H1 (cell line): ENCODE results near the gene CDYL2. TPM values are rescaled to one million over a fixed set of nuclear protein-coding genes. Genes with fewer than 3 reads are reported as not detected.

Source experiments
- CTCF ChIA-PET: fragments of 300-600 bp; sonication (Branson Sonifier 250); formaldehyde crosslinking; loops from one replicate; lab custom pipeline; 2021; ENCODE audit not compliant: partially characterized antibody; lab: Charles Lee
- POLR2A ChIA-PET: fragments of 300-600 bp; sonication (Branson Sonifier 250); formaldehyde crosslinking; loops from one replicate; lab custom pipeline; 2021; ENCODE audit warnings: inconsistent platforms; ENCODE audit not compliant: partially characterized antibody; lab: Charles Lee
- DNase-seq, 2 experiments: peaks; one replicate each; pipeline versions ENCODE4 v3.0.0 to v3.0.0-alpha.2; 2010 to 2022; ENCODE audit warnings: low spot score in 2 of 2, low read depth in 1 of 2, mixed read lengths in 1 of 2
- FAIRE-seq: peaks from 2 replicates; lab custom pipeline; 2011; peaks lifted over from hg19 to GRCh38; lab: Jason Lieb, UNC
- H2AFZ ChIP-seq: 2 replicates; pipeline ENCODE4 v1.8.1; 2012; ENCODE audit warnings: low read length, inconsistent platforms
- H2AK5ac ChIP-seq: 2 replicates; pipeline ENCODE4 v1.6.1; 2013; ENCODE audit warnings: low read depth, low read length
- H2BK120ac ChIP-seq: replicated peaks from 2 replicates; pipeline ENCODE3; 2013; ENCODE audit warnings: low read depth, low read length, inconsistent platforms
- H2BK12ac ChIP-seq: 2 replicates; pipeline ENCODE4 v1.6.1; 2013; ENCODE audit warnings: low read depth, low read length
- H2BK15ac ChIP-seq: 2 replicates; pipeline ENCODE4 v1.6.1; 2013; ENCODE audit warnings: low read length
- H2BK20ac ChIP-seq: 2 replicates; pipeline ENCODE4 v1.6.1; 2013; ENCODE audit warnings: low read length
- H2BK5ac ChIP-seq: 2 replicates; pipeline ENCODE4 v1.6.1; 2013; ENCODE audit warnings: low read depth, low read length
- H3K14ac ChIP-seq: 2 replicates; pipeline ENCODE4 v1.6.1; 2013; ENCODE audit warnings: inconsistent platforms; ENCODE audit not compliant: insufficient read length
- H3K18ac ChIP-seq: 2 replicates; pipeline ENCODE4 v1.6.1; 2013; ENCODE audit warnings: low read length; ENCODE audit errors: extremely low read depth
- H3K23ac ChIP-seq: 2 replicates; pipeline ENCODE4 v1.6.1; 2013; ENCODE audit warnings: inconsistent platforms; ENCODE audit not compliant: insufficient read length
- H3K23me2 ChIP-seq: 2 replicates; pipeline ENCODE4 v1.6.1; 2013; ENCODE audit warnings: low read depth, low read length
- H3K27ac ChIP-seq: 2 replicates; pipeline ENCODE4 v1.6.1; 2011; ENCODE audit warnings: low read depth, low read length, inconsistent platforms
- H3K27me3 ChIP-seq, 4 experiments: replicated peaks in 1 of 4; 1 replicate in 1 of 4; 2 replicates in 3 of 4; pipeline versions ENCODE4 v1.6.1 to v1.8.1; 2011 to 2013; ENCODE audit warnings: low read length in 3 of 4, mild to moderate bottlenecking in 3 of 4, inconsistent platforms in 2 of 4, mixed read lengths in 2 of 4, moderate library complexity in 1 of 4; ENCODE audit not compliant: control insufficient read depth in 3 of 4, insufficient read depth in 3 of 4; ENCODE audit errors: extremely low read depth in 1 of 4
- H3K36me3 ChIP-seq, 4 experiments: 2 replicates each; pipeline versions ENCODE4 v1.6.1 to v1.8.1; 2011 to 2013; ENCODE audit warnings: mild to moderate bottlenecking in 4 of 4, low read length in 3 of 4, moderate library complexity in 2 of 4, control low read depth in 1 of 4, inconsistent platforms in 1 of 4; ENCODE audit not compliant: insufficient read depth in 4 of 4, control insufficient read depth in 2 of 4
- H3K4ac ChIP-seq: replicated peaks from 2 replicates; pipeline ENCODE3; 2013; ENCODE audit warnings: low read length, low read depth, mixed read lengths, inconsistent platforms; ENCODE audit not compliant: insufficient read length
- H3K4me1 ChIP-seq, 4 experiments: replicated peaks in 1 of 4; 1 replicate in 1 of 4; 2 replicates in 3 of 4; pipeline versions ENCODE4 v1.6.1 to v1.8.1; 2011 to 2013; ENCODE audit warnings: low read length in 3 of 4, inconsistent platforms in 2 of 4, mixed read lengths in 1 of 4; ENCODE audit not compliant: insufficient read depth in 4 of 4, control insufficient read depth in 3 of 4
- H3K4me2 ChIP-seq, 2 experiments: 2 replicates each; pipeline versions ENCODE4 v1.6.1 to v1.8.1; 2011 to 2013; ENCODE audit warnings: low read depth in 2 of 2, low read length in 2 of 2, control low read depth in 1 of 2, inconsistent platforms in 1 of 2, mild to moderate bottlenecking in 1 of 2; ENCODE audit not compliant: insufficient read depth in 1 of 2
- H3K4me3 ChIP-seq, 4 experiments: fragments of 200-600, 300-600 bp in 1 of 4; sonication (generic), shearing (Covaris generic), sonication (Bioruptor Twin) in 1 of 4; 2 replicates each; pipeline versions ENCODE4 v1.5.1 to v1.8.1; 2011 to 2016; ENCODE audit warnings: low read length in 4 of 4, low read depth in 3 of 4, control low read depth in 2 of 4, inconsistent platforms in 2 of 4, mild to moderate bottlenecking in 2 of 4, mixed read lengths in 1 of 4, moderate library complexity in 1 of 4; ENCODE audit not compliant: insufficient read depth in 2 of 4; ENCODE audit errors: extremely low read depth in 1 of 4
- H3K56ac ChIP-seq: replicated peaks from 2 replicates; pipeline ENCODE3; 2013; ENCODE audit warnings: low read depth, mild to moderate bottlenecking, mixed read lengths, low read length, inconsistent platforms; ENCODE audit not compliant: insufficient read length
- H3K79me1 ChIP-seq: 2 replicates; pipeline ENCODE4 v1.6.1; 2013; ENCODE audit warnings: low read depth, low read length, control low read depth
- H3K79me2 ChIP-seq, 2 experiments: 2 replicates each; pipeline versions ENCODE4 v1.6.1 to v1.8.1; 2012 to 2013; ENCODE audit warnings: low read length in 2 of 2, mild to moderate bottlenecking in 2 of 2, inconsistent platforms in 1 of 2; ENCODE audit not compliant: insufficient read depth in 2 of 2, control insufficient read depth in 1 of 2
- H3K9ac ChIP-seq, 4 experiments: replicated peaks in 1 of 4; 1 replicate in 1 of 4; 2 replicates in 3 of 4; pipeline versions ENCODE4 v1.6.1 to v1.8.1; 2011 to 2013; ENCODE audit warnings: low read depth in 3 of 4, low read length in 3 of 4, control low read depth in 2 of 4, mild to moderate bottlenecking in 2 of 4, moderate library complexity in 2 of 4, inconsistent platforms in 1 of 4; ENCODE audit errors: extremely low read depth in 1 of 4
- H3K9me3 ChIP-seq, 2 experiments: 2 replicates each; pipeline versions ENCODE4 v1.6.1 to v1.8.1; 2012 to 2013; ENCODE audit warnings: mild to moderate bottlenecking in 2 of 2, moderate library complexity in 2 of 2, control low read depth in 1 of 2, inconsistent platforms in 1 of 2, low read depth in 1 of 2, low read length in 1 of 2, mixed read lengths in 1 of 2; ENCODE audit not compliant: insufficient read depth in 2 of 2
- H4K20me1 ChIP-seq, 2 experiments: replicated peaks in 1 of 2; 2 replicates each; pipeline versions ENCODE3 to v1.8.1; 2011 to 2013; ENCODE audit warnings: inconsistent platforms in 2 of 2, low read length in 2 of 2, mild to moderate bottlenecking in 1 of 2; ENCODE audit not compliant: insufficient read depth in 2 of 2, control insufficient read depth in 1 of 2
- H4K5ac ChIP-seq: 2 replicates; pipeline ENCODE4 v1.6.1; 2013; ENCODE audit warnings: low read length, low read depth, mixed read lengths, inconsistent platforms; ENCODE audit not compliant: insufficient read length
- H4K8ac ChIP-seq: 2 replicates; pipeline ENCODE4 v1.8.0; 2013; ENCODE audit warnings: mild to moderate bottlenecking, moderate library complexity, low read length, inconsistent platforms; ENCODE audit not compliant: insufficient read depth; ENCODE audit errors: extremely low read depth
- H4K91ac ChIP-seq: replicated peaks from 2 replicates; pipeline ENCODE3; 2013; ENCODE audit warnings: low read length, mixed read lengths, inconsistent platforms; ENCODE audit not compliant: insufficient read length
- ASH2L ChIP-seq: fragments of 200-600, 300-600 bp; sonication (generic); IDR thresholded peaks from one replicate; pipeline ENCODE4 v1.7.1; 2017; ENCODE audit warnings: low read length
- BACH1 ChIP-seq: IDR thresholded peaks from 2 replicates; pipeline ENCODE4 v1.6.1; 2012; ENCODE audit warnings: low read length, improper control_type of control experiment
- CBX8 ChIP-seq: fragments of 300-800, 300-1000 bp; sonication (generic); IDR thresholded peaks from 2 replicates; pipeline ENCODE4 v1.7.1; 2016; ENCODE audit warnings: low read depth, low read length, borderline replicate concordance
- EGR1 ChIP-seq: IDR thresholded peaks from 2 replicates; pipeline ENCODE4 v1.6.1; 2011; ENCODE audit warnings: low read depth, low read length, borderline replicate concordance
- FOSL1 ChIP-seq: IDR thresholded peaks from 2 replicates; pipeline ENCODE4 v1.6.1; 2011; ENCODE audit warnings: mild to moderate bottlenecking, low read depth, low read length, moderate library complexity; ENCODE audit not compliant: insufficient read depth
- HDAC6 ChIP-seq: IDR thresholded peaks from one replicate; pipeline ENCODE4 v1.7.1; 2012; ENCODE audit warnings: low read depth, mild to moderate bottlenecking, inconsistent platforms, low read length, moderate library complexity
- POLR2A ChIP-seq, 2 experiments: IDR thresholded peaks; 1 replicate in 1 of 2; 2 replicates in 1 of 2; pipeline ENCODE4 v1.6.1; 2011; ENCODE audit warnings: low read depth in 2 of 2, low read length in 2 of 2, mild to moderate bottlenecking in 2 of 2; ENCODE audit errors: control extremely low read depth in 1 of 2
- RAD21 ChIP-seq, 2 experiments: IDR thresholded peaks in 1 of 2; conservative IDR thresholded peaks in 1 of 2; 2 replicates each; pipeline ENCODE4 v1.6.1; 2011; ENCODE audit warnings: low read depth in 2 of 2, low read length in 2 of 2, improper control_type of control experiment in 1 of 2, inconsistent platforms in 1 of 2, mild to moderate bottlenecking in 1 of 2, moderate library complexity in 1 of 2
- SRF ChIP-seq: IDR thresholded peaks from 2 replicates; pipeline ENCODE4 v1.6.1; 2011; ENCODE audit warnings: mild to moderate bottlenecking, low read depth, low read length, moderate library complexity
- TBP ChIP-seq: IDR thresholded peaks from 2 replicates; pipeline ENCODE4 v1.6.1; 2011; ENCODE audit warnings: low read depth, low read length, improper control_type of control experiment
- TCF12 ChIP-seq: IDR thresholded peaks from 2 replicates; pipeline ENCODE4 v1.6.1; 2011; ENCODE audit warnings: low read depth, mild to moderate bottlenecking, low read length
- YY1 ChIP-seq: IDR thresholded peaks from 2 replicates; pipeline ENCODE4 v1.6.1; 2011; ENCODE audit warnings: low read depth, mild to moderate bottlenecking, low read length
- whole genome bisulfite sequencing, 2 experiments: shearing (Covaris generic) in 1 of 2; methylation state at CpG; one replicate each; pipeline versions ENCODE4 v1.1.6 to v1.1.7; 2013 to 2015; ENCODE audit warnings: low lambda C conversion rate in 2 of 2, mixed read lengths in 2 of 2, inconsistent platforms in 1 of 2, low coverage in 1 of 2, missing lambda C conversion rate in 1 of 2; ENCODE audit not compliant: insufficient replicate concordance in 2 of 2, insufficient coverage in 1 of 2, insufficient read length in 1 of 2; ENCODE audit errors: extremely low coverage in 1 of 2, missing lambda C conversion rate in 1 of 2; 5-methylcytosine and 5-hydroxymethylcytosine counted together
- polyA plus RNA-seq, 7 experiments: library from polyadenylated mRNA; depleted of rRNA in 3 of 7; stranded (reverse) in 5 of 7; unstranded in 2 of 7; fragments of >200 nt in 5 of 7; fragments of 200-250 nt in 2 of 7; gene quantifications; 1 replicate in 5 of 7; 2 replicates in 1 of 7; 4 replicates in 1 of 7; pipeline versions ENCODE4 v1.2.1 to v1.2.3, GENCODE V29; 2011 to 2013; ENCODE audit warnings: missing spikeins in 2 of 7, mixed read lengths in 2 of 7
- total RNA-seq: library from RNA; stranded (reverse); fragmentation: NEBNext Ultra II Directional; extraction: Animal tissue kit (Norgen Biotek cat#: 25700); gene quantifications from 2 replicates; pipeline ENCODE4 v1.2.1, GENCODE V29; 2021
- TF ChIP-seq, protein P1 (sequence below): IDR thresholded peaks from 2 replicates; pipeline ENCODE4 v1.6.1; 2011; ENCODE audit warnings: low read length, improper control_type of control experiment

The CDYL2 gene
- total and polyA plus RNA-seq, 2 of the 8 experiments (the other 6 are each of a cell fraction or from before 2014, with no cell fraction given): 0.33 to 5.3 TPM

DNA sequence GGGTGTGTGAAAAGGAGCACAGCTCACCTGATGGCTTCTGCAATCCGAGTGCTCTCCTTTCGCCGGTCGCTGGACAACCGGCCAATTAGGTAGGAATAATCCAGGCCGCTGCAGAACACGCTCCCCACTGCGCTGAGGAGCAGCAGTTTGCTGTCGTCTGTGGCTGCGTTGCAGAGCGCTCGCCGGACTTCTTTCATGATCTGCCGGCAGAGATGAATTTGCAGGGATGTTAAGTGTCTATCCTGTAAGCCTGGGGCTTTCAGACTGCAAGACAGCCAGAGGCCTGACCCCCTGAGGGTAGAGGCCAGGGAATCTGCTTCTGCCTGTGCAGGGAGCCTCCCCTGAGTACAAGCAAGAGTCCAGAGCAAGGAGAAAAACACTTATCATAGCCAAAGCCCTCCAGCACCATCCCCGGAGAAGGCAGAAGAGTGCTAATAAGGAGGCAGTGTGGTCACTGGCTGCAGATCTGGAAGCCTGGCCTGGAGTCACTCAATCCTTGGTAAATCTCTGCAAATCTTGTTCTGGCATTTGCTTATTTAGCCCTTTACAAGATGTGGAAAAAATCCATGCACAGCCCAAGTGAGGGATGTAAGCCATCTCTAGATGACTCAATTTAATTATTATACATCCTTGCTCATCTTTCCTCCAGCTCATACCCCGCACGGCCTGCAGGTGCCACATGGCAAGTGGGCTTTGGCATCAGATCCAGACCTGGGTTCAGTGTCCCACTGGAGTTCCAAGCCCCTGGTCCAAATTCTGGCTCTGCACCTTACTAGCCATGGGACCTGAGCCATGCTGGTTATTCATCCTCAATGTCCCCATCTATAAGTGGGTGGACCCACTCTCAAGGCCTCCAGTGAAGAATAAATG is 183.4 kb downstream of the CDYL2 start:
- H4K8ac ChIP-seq: peak overlapping the region; percentile 69
- no peak overlapping the region for H2AFZ ChIP-seq
- no peak overlapping the region for H4K91ac ChIP-seq
- no peak overlapping the region for H2BK5ac ChIP-seq
- no peak overlapping the region for H3K18ac ChIP-seq
- H2BK20ac ChIP-seq: no peak overlapping the region
- no peak overlapping the region for H4K5ac ChIP-seq
- no peak overlapping the region for H3K23ac ChIP-seq
- H3K79me1 ChIP-seq: no peaks in the 10 kb centered on the region
- peaks cover 41 to 60% of the 10 kb centered on the region in 2 experiments for H3K9me3 ChIP-seq
- H2BK120ac ChIP-seq: no peak overlapping the region
- H3K79me2 ChIP-seq: no peaks in the 10 kb centered on the region
- no peaks in the 10 kb centered on the region for H3K36me3 ChIP-seq
- no peaks in the 10 kb centered on the region for H4K20me1 ChIP-seq
- H3K23me2 ChIP-seq: no peaks in the 10 kb centered on the region
- ChIA-PET POLR2A (no interaction called here), CTCF (no interaction called here)
- WGBS, 2 experiments: 88% methylated on average over 17 of the region's 17 CpGs; no CpG with 5 or more reads in 1 of the 2 experiments
- H3K4me3 ChIP-seq: no peak overlapping the region
- no peak for FAIRE-seq
- no peak overlapping the region for H2BK12ac ChIP-seq
- no peak overlapping the region for H2BK15ac ChIP-seq
- no peaks in the 10 kb centered on the region for H3K27me3 ChIP-seq
- no peak overlapping the region for H3K27ac ChIP-seq
- H3K4me2 ChIP-seq: no peak overlapping the region
- H3K14ac ChIP-seq: no peak overlapping the region
- no peak overlapping the region for H2AK5ac ChIP-seq
- H3K4ac ChIP-seq: no peak overlapping the region
- H3K4me1 ChIP-seq: no peaks in the 10 kb centered on the region
- no peak overlapping the region for H3K56ac ChIP-seq
- H3K9ac ChIP-seq: no peak overlapping the region
- DNase-seq: no peak
- TF ChIP-seq TBP (no peak), FOSL1 (no peak), YY1 (no peak), EGR1 (no peak), HDAC6 (no peak), BACH1 (no peak), RAD21 (IDR thresholded peaks at IDR 0.05 in 1 of 2, conservative IDR thresholded peaks at IDR 0.05 in 1 of 2; ENCODE audit: low read depth in 2 of 2, low read length in 2 of 2) (no peak), TCF12 (no peak), CBX8 (no peak), SRF (no peak), POLR2A (IDR thresholded peaks at IDR 0.05; ENCODE audit: control extremely low read depth in 1 of 2, low read depth in 2 of 2, low read length in 2 of 2) (no peak), ASH2L (no peak)
- TF ChIP-seq, protein P1, sequence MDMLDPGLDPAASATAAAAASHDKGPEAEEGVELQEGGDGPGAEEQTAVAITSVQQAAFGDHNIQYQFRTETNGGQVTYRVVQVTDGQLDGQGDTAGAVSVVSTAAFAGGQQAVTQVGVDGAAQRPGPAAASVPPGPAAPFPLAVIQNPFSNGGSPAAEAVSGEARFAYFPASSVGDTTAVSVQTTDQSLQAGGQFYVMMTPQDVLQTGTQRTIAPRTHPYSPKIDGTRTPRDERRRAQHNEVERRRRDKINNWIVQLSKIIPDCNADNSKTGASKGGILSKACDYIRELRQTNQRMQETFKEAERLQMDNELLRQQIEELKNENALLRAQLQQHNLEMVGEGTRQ: no peak
